Ramos (cell line): Measurements from ENCODE around the gene TSPAN18.

Experiments used
- in situ Hi-C: fragments of 300-500 bp; cut with MboI; formaldehyde crosslinking; loops from one replicate; pipeline ENCODE4 v1.14.3; 2022; ENCODE audit warnings: low sequenced_read_pairs; ENCODE audit not compliant: unreplicated experiment

The TSPAN18 gene

GRCh38 chr11:44877571-44878497 lies 151.1 kb downstream of the TSPAN18 start:
- in situ Hi-C loops, result no loop called here

GRCh38 chr11:44878711-44879110 lies 151.9 kb downstream of the TSPAN18 start:
- in situ Hi-C loops, result no loop called here

GRCh38 chr11:44879432-44879831 lies 152.7 kb downstream of the TSPAN18 start:
- in situ Hi-C loops, result no loop called here

- in situ Hi-C loops, result no loop called here
Measured at GRCh38 chr11:44880511-44880910, 153.7 kb downstream of the TSPAN18 start.

- in situ Hi-C loops, result no loop called here
Measured at GRCh38 chr11:44880953-44881352, 154.2 kb downstream of the TSPAN18 start.

GRCh38 chr11:44883277-44883676 lies 156.5 kb downstream of the TSPAN18 start:
- in situ Hi-C loops, result no loop called here

GRCh38 chr11:44884056-44884455 lies 157.3 kb downstream of the TSPAN18 start:
- in situ Hi-C loops, result no loop called here

- in situ Hi-C loops, result no loop called here
Measured at GRCh38 chr11:44885065-44885810, 158.5 kb downstream of the TSPAN18 start.

GRCh38 chr11:44885919-44886789 lies 159.4 kb downstream of the TSPAN18 start:
- in situ Hi-C loops, result no loop called here

GRCh38 chr11:44886790-44887140 lies 160.0 kb downstream of the TSPAN18 start:
- in situ Hi-C loops, result no loop called here

- in situ Hi-C loops, result no loop called here
Measured at GRCh38 chr11:44887636-44888035, 160.9 kb downstream of the TSPAN18 start.

- in situ Hi-C loops, result no loop called here
Measured at GRCh38 chr11:44889266-44889665, 162.5 kb downstream of the TSPAN18 start.

GRCh38 chr11:44892843-44893242 lies 166.1 kb downstream of the TSPAN18 start:
- in situ Hi-C loops, result no loop called here

- in situ Hi-C loops, result no loop called here
Measured at GRCh38 chr11:44893308-44893822, 166.6 kb downstream of the TSPAN18 start.

- in situ Hi-C loops, result no loop called here
Measured at GRCh38 chr11:44893846-44894617, 167.3 kb downstream of the TSPAN18 start.

- in situ Hi-C loops, result no loop called here
Measured at GRCh38 chr11:44899959-44900358, 173.2 kb downstream of the TSPAN18 start.

GRCh38 chr11:44901120-44901633 lies 174.4 kb downstream of the TSPAN18 start:
- in situ Hi-C loops, result no loop called here

GRCh38 chr11:44901786-44902185 lies 175.0 kb downstream of the TSPAN18 start:
- in situ Hi-C loops, result no loop called here

- in situ Hi-C loops, result no loop called here
Measured at GRCh38 chr11:44903035-44903434, 176.3 kb downstream of the TSPAN18 start.
